GM19023 (cell line): ENCODE data around the gene ALKBH3.

Source experiments
- ATAC-seq: cut with Tn5 transposase; IDR thresholded peaks from one replicate; pipeline ENCODE4 v1.9.1; 2021; ENCODE audit warnings: mild to moderate bottlenecking, moderate library complexity; ENCODE audit not compliant: unreplicated experiment

ALKBH3 gene

GRCh38 chr11:43936076-43936475, 55.4 kb downstream of the ALKBH3 start:
- no peak for ATAC-seq

GRCh38 chr11:43937434-43938411, 57.1 kb downstream of the ALKBH3 start:
- no peak for ATAC-seq

DNA sequence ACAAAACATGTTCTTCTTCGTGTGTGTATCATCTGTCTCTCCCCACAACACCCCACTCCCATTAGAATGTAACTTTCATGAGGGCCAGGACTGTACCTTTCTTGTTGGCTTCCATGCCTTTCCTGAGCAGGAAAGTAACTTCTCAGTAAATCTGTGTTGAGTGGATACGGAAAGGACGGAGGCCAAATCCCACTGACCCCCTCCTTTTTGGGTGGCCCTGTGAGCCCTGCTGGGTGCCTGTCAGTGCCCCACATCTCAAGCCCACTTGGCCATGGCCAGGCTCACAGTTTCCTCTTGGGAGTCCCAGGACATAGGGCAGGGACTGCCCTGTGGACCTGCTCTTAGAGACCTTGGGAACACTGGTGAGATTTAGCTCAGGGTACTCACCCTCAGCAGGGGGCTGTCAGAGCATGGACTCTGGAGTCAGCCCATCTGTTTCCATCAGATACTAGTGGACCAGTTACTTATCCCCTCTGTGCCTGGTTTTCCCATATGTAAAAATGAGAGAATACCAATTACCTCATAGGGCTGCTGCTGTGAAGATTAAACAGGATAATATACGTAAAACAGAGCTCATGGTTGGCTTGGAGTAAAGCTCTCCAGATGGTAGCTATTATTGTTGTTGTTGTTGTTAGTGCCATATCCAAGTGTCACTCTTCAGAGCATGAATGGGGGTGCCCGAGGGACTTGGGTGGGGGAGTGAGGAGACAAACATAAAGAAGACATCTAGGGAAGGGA, 60.8 kb downstream of the ALKBH3 start:
- no peak for ATAC-seq

GRCh38 chr11:43942662-43943371, 62.2 kb downstream of the ALKBH3 start:
- ATAC-seq, result no peak

DNA sequence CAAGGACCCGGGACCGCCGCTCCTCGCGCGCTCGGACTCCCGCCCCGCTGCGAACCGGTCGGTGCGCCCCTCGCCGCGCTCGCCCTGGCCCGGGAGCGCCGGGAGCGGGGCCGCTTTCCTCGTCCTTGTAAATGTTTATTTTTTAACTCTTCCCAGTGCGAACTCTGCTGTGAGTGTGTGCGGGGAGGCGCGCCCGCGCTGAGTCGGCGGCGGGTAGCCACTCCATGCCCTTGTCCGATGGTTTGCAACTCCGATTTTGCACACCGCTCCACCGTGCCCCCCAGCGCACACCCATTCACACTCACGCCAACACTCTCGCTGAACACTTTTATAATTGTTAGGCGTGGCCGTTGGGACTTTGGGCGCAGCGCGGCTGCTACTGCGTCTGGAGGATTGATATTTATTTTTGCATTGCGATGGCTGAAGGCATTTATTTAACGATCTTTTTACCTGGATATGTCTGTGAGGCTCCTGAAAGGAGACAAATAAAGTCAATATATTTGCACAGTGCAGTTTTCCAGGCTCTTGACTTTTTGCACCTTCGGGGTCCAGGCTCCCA, 62.8 kb downstream of the ALKBH3 start:
- ATAC-seq, result no peak

GRCh38 chr11:43943931-43944751, 63.5 kb downstream of the ALKBH3 start:
- ATAC-seq, result no peak

GRCh38 chr11:43944761-43945311, 64.2 kb downstream of the ALKBH3 start:
- no peak for ATAC-seq

GRCh38 chr11:43947003-43947500, 66.4 kb downstream of the ALKBH3 start:
- no peak for ATAC-seq

GRCh38 chr11:43947815-43948214, 67.2 kb downstream of the ALKBH3 start:
- no peak for ATAC-seq

GRCh38 chr11:43948341-43949225, 68.0 kb downstream of the ALKBH3 start:
- ATAC-seq, result no peak

- ATAC-seq, result no peak
These were observed 69.8 kb downstream of the ALKBH3 start for GRCh38 chr11:43950311-43950855.

DNA sequence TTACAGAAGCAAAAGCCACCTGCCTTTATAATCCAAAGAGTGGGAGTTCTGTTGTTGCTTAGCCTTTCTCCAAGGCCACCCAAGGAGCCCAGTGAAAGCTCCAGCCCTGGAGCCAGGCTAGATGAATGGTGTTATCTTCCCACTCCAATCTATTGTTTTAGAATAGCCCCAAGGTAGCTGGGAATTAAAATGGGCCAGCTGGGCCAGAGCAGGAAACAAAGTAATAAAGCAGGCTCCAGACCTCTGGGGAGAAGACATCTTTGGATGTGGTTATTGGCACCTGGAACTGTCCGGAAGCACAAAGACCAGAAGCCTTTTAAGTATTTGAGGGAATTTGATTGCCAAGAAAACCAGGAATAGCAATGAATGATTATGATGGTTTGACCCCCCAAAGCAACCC, 70.6 kb downstream of the ALKBH3 start:
- no peak for ATAC-seq

DNA sequence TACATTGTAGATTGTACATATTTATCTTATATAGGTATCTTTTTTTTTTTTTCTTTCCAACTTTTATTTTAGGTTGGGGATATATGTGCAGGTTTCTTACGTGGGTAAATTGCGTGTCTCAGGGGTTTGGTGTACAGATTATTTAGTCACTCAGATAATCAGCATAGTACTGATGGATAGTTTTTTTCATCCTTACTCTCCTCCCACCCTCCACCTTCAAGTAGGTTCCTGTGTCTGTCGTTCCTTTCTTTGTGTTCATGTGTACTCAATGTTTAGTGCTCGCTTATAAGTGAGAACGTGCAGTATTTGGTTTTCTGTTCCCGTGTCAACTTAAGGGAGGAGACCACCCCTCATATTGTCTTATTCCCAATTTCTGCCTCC, 71.4 kb downstream of the ALKBH3 start:
- no peak for ATAC-seq

DNA sequence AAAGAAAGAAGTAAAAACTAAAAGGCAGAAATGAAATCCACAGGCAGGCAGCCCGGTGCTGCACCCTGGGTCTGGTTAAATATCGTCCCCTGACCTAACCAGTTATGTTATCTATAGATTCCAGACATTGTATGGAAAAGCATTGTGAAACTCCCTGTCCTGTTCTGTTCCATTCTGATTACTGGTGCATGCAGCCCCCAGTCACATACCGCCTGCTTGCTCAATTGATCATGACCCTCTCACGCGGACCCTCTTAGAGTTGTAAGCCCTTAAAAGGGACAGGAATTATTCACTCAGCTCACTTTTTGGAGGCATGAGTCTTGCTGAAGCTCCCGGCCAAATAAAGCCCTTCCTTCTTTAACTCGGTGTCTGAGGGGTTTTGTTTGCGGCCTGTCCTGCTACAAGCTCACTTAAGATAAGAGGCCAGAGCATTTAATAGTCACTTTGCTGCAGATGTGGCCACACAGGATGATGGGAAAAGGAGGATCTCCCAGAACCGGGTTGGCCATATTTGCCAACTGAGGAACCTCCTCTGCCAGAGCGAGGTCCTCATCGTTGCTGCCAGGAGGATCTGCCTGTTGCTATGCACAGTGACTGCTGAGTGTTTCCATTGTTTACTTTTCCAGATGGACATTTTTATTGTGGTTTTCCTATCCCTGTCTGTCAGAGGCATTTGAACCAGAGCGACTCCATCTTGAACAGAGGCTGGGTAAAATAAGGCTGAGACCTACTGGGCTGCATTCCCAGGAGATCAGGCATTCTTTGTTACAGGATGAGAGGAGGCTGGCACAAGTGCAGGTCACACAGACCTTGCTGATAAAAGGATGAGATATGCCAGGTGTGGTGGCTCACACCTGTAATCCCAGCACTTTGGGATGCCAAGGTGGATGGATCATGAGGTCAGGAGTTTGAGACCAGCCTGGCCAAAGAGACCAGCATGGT, 72.0 kb downstream of the ALKBH3 start:
- no peak for ATAC-seq

- no peak for ATAC-seq
These were observed 72.9 kb downstream of the ALKBH3 start for GRCh38 chr11:43953521-43953920.

- no peak for ATAC-seq
These were observed 73.6 kb downstream of the ALKBH3 start for GRCh38 chr11:43954241-43954640.

DNA sequence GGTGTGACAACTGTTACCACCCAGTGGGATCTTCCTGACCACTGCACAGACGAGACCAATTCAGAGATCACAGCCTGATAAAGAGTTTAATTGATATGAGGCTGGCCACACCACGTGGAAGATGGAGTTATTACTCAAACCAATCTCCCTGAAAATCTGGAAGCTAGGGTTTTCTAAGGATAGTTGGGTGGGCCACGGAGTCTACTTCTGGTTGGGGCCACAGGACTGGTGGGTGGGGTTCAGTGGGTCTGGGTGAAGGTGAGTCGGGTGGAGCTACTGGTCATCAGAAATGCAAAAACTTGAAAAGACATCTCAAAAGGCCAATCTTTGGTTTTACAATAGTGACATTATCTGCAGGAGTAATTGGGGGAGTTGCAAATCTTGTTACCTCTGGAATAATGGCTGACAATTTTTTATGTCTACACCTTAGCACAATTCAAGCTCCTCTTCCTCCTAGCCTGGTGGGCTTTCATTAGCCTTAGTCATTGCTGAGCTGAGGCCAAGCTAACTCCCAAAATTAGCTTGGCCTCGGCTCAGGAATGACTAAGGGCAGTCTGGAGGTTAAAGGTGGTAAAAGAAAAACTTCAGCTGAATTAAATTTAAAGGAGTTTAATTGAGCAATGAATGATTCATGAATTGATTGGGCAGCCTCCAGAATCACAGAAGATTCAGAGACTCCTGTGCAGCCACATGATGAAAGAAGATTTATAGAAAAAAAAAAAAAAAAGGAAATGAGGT, 74.9 kb downstream of the ALKBH3 start:
- no peak for ATAC-seq
